Fibroblast of lung (primary cell): ENCODE data around the gene CRHR1.

Experiments
- EZH2 ChIP-seq: IDR thresholded peaks from 2 replicates; pipeline ENCODE4 v1.5.1; 2012; ENCODE audit warnings: low read length, control low read depth, mild to moderate bottlenecking; ENCODE audit errors: missing control alignments
- TF ChIP-seq, protein P1 (sequence below), 2 donors: IDR thresholded peaks in 1 of 2; conservative IDR thresholded peaks in 1 of 2; 1 replicate in 1 of 2; 2 replicates in 1 of 2; pipeline ENCODE4 v1.5.1; 2011 to 2012; ENCODE audit warnings: low read length in 2 of 2, control low read depth in 1 of 2, inconsistent platforms in 1 of 2, low read depth in 1 of 2, mild to moderate bottlenecking in 1 of 2

DNA sequence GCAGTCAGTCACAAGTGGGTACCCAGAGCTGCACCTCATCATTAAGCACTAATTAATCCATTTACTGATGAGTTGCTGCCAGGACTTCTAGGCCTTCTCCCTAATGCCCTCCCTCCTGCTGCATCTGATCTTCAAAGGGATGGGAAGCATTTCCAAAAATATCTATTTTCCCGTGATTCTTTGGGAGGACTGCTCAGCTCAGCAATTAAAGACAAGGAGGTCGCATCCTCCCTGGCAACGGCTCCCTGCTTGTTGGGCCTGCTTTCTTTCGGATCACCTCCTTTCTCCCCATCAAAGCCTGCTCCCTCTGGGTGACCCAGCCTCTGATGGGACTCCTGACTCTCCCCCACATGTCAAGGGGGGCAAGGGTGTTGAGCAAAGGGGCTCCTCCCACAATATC, 34.6 kb downstream of the CRHR1 start:
- TF ChIP-seq EZH2: no peak
- TF ChIP-seq, protein P1, sequence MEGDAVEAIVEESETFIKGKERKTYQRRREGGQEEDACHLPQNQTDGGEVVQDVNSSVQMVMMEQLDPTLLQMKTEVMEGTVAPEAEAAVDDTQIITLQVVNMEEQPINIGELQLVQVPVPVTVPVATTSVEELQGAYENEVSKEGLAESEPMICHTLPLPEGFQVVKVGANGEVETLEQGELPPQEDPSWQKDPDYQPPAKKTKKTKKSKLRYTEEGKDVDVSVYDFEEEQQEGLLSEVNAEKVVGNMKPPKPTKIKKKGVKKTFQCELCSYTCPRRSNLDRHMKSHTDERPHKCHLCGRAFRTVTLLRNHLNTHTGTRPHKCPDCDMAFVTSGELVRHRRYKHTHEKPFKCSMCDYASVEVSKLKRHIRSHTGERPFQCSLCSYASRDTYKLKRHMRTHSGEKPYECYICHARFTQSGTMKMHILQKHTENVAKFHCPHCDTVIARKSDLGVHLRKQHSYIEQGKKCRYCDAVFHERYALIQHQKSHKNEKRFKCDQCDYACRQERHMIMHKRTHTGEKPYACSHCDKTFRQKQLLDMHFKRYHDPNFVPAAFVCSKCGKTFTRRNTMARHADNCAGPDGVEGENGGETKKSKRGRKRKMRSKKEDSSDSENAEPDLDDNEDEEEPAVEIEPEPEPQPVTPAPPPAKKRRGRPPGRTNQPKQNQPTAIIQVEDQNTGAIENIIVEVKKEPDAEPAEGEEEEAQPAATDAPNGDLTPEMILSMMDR (conservative IDR thresholded peaks at IDR 0.05 in 1 of 2, IDR thresholded peaks at IDR 0.05 in 1 of 2; ENCODE audit: low read depth in 1 of 2, low read length in 2 of 2): no peak
